Endothelial cell of umbilical vein (primary cell): ENCODE data around the gene ZBTB20. TPM values are rescaled to one million over a fixed set of nuclear protein-coding genes. Genes with fewer than 3 reads are reported as not detected.

Source experiments
- BruUV-seq: library from RNA; stranded (reverse); fragments of 400-500 nt; replicated peaks from 2 replicates; lab custom pipeline; 2021; lab: Mats Ljungman, UMichigan
- CTCF ChIA-PET: fragments of 300-600, 350-600 bp; sonication (Branson Sonifier 250); formaldehyde crosslinking; loops from one replicate; lab custom pipeline; 2021; ENCODE audit warnings: antibody characterized with exemption, inconsistent platforms; lab: Charles Lee
- POLR2A ChIA-PET: fragments of 300-600, 350-600 bp; sonication (Branson Sonifier 250); formaldehyde crosslinking; loops from one replicate; lab custom pipeline; 2021; ENCODE audit warnings: antibody characterized with exemption, inconsistent platforms; lab: Charles Lee
- DNase-seq: peaks from one replicate; pipeline ENCODE4 v3.0.0-alpha.2; 2011; ENCODE audit warnings: low read depth, low spot score
- FAIRE-seq: peaks from 2 replicates; lab custom pipeline; 2011; peaks lifted over from hg19 to GRCh38; lab: Jason Lieb, UNC
- H2AFZ ChIP-seq: 2 replicates; pipeline ENCODE4 v1.6.0; 2012; ENCODE audit warnings: low read depth, low read length, control low read depth, inconsistent platforms
- H3K27ac ChIP-seq: 2 replicates; pipeline ENCODE4 v1.5.1; 2011; ENCODE audit warnings: low read depth, mild to moderate bottlenecking, control low read depth, low read length, moderate library complexity; ENCODE audit not compliant: insufficient read depth
- H3K27me3 ChIP-seq, 2 experiments: 2 replicates each; pipeline versions ENCODE4 v1.6.0 to v1.6.1; 2011; ENCODE audit warnings: low read length in 2 of 2, mixed read lengths in 1 of 2; ENCODE audit not compliant: control insufficient read depth in 2 of 2, insufficient read depth in 2 of 2
- H3K36me3 ChIP-seq, 2 experiments: 2 replicates in 1 of 2; 3 replicates in 1 of 2; pipeline ENCODE4 v1.5.1; 2011; ENCODE audit warnings: low read length in 2 of 2, mild to moderate bottlenecking in 1 of 2, moderate library complexity in 1 of 2; ENCODE audit not compliant: control insufficient read depth in 2 of 2, insufficient read depth in 2 of 2; ENCODE audit errors: extremely low read depth in 1 of 2
- H3K4me1 ChIP-seq: 3 replicates; pipeline ENCODE4 v1.5.1; 2011; ENCODE audit warnings: mild to moderate bottlenecking, low read length; ENCODE audit not compliant: control insufficient read depth, insufficient read depth; ENCODE audit errors: extremely low read depth
- H3K4me2 ChIP-seq: 2 replicates; pipeline ENCODE4 v1.6.1; 2011; ENCODE audit warnings: low read length, control low read depth, mixed read lengths; ENCODE audit not compliant: insufficient read depth
- H3K4me3 ChIP-seq, 3 experiments: fragments of 200-600 bp in 1 of 3; sonication (generic), shearing (Covaris generic) in 1 of 3; replicated peaks in 1 of 3; 2 replicates each; pipeline ENCODE4 v1.5.1; 2011 to 2016; ENCODE audit warnings: control low read depth in 3 of 3, low read length in 3 of 3, mild to moderate bottlenecking in 2 of 3, inconsistent platforms in 1 of 3, low read depth in 1 of 3, moderate library complexity in 1 of 3; ENCODE audit not compliant: insufficient read depth in 1 of 3
- H3K79me2 ChIP-seq: 2 replicates; pipeline ENCODE4 v1.6.0; 2012; ENCODE audit warnings: low read length, inconsistent platforms; ENCODE audit not compliant: control insufficient read depth, insufficient read depth
- H3K9ac ChIP-seq: replicated peaks from 2 replicates; pipeline ENCODE3; 2011; ENCODE audit warnings: low read length, control low read depth; ENCODE audit not compliant: insufficient read depth; ENCODE audit errors: extremely low read depth
- H3K9me1 ChIP-seq: replicated peaks from 3 replicates; pipeline ENCODE4 v1.6.0; 2011; ENCODE audit warnings: mild to moderate bottlenecking, low read length; ENCODE audit not compliant: control insufficient read depth, insufficient read depth; ENCODE audit errors: extremely low read depth
- H3K9me3 ChIP-seq: replicated peaks from 2 replicates; pipeline ENCODE4 v1.5.1; 2012; ENCODE audit warnings: low read length, inconsistent platforms; ENCODE audit not compliant: control insufficient read depth, insufficient read depth
- H4K20me1 ChIP-seq: replicated peaks from 2 replicates; pipeline ENCODE3; 2011; ENCODE audit warnings: mild to moderate bottlenecking, low read length; ENCODE audit not compliant: control insufficient read depth, insufficient read depth; ENCODE audit errors: extremely low read depth
- EZH2 ChIP-seq: IDR thresholded peaks from 2 replicates; pipeline ENCODE4 v1.6.1; 2012; ENCODE audit warnings: borderline replicate concordance, low read depth, mild to moderate bottlenecking, moderate library complexity, low read length, inconsistent platforms; ENCODE audit not compliant: severe bottlenecking
- FOS ChIP-seq: IDR thresholded peaks from 2 replicates; pipeline ENCODE4 v1.6.1; 2011; ENCODE audit warnings: mild to moderate bottlenecking, low read length, moderate library complexity, borderline replicate concordance; ENCODE audit not compliant: insufficient read depth
- GATA2 ChIP-seq: IDR thresholded peaks from 2 replicates; pipeline ENCODE4 v1.7.0; 2011; ENCODE audit warnings: low read depth, mild to moderate bottlenecking, moderate library complexity, mixed read lengths, low read length; ENCODE audit not compliant: insufficient read length, insufficient read depth
- MYC ChIP-seq: IDR thresholded peaks from one replicate; pipeline ENCODE4 v1.6.1; 2011; ENCODE audit warnings: mild to moderate bottlenecking, low read depth, low read length
- POLR2A ChIP-seq: IDR thresholded peaks from 2 replicates; pipeline ENCODE4 v1.6.1; 2012; ENCODE audit warnings: low read depth, mild to moderate bottlenecking, control low read depth, low read length
- POLR2AphosphoS5 ChIP-seq: IDR thresholded peaks from 2 replicates; pipeline ENCODE4 v1.6.1; 2012; ENCODE audit warnings: low read depth, mild to moderate bottlenecking, control low read depth, low read length, moderate library complexity; ENCODE audit not compliant: insufficient read depth
- dilution Hi-C: fragments of 300-500 bp; cut with MboI; formaldehyde crosslinking; loops from one replicate; pipeline ENCODE4 v1.15.0; 2019; ENCODE audit warnings: low sequenced_read_pairs; ENCODE audit not compliant: extremely low pct_ligation_motif_present
- intact Hi-C: fragments of 100-400 bp; cut with micrococcal nuclease; formaldehyde crosslinking; loops from one replicate; pipeline ENCODE4 v1.10.0; 2022
- polyA plus RNA-seq, 4 experiments: library from polyadenylated mRNA; depleted of rRNA in 3 of 4; stranded (reverse) in 3 of 4; unstranded in 1 of 4; fragments of >200 nt; gene quantifications; 2 replicates each; pipeline versions ENCODE4 v1.2.1 to v1.2.3, GENCODE V29; 2011 to 2012; ENCODE audit warnings: missing spikeins in 1 of 4
- total RNA-seq: library from RNA; stranded (reverse); gene quantifications from 2 replicates; pipeline ENCODE4 v1.2.3, GENCODE V29; 2021
- TF ChIP-seq, protein P1 (sequence below): IDR thresholded peaks from 2 replicates; pipeline ENCODE4 v1.6.1; 2011; ENCODE audit not compliant: insufficient read depth, insufficient read length

ZBTB20 gene
- total and polyA plus RNA-seq, 2 donors (not counting 3 experiments of a cell fraction or from before 2014, with no cell fraction given) = 2.1 to 20.5 TPM

DNA sequence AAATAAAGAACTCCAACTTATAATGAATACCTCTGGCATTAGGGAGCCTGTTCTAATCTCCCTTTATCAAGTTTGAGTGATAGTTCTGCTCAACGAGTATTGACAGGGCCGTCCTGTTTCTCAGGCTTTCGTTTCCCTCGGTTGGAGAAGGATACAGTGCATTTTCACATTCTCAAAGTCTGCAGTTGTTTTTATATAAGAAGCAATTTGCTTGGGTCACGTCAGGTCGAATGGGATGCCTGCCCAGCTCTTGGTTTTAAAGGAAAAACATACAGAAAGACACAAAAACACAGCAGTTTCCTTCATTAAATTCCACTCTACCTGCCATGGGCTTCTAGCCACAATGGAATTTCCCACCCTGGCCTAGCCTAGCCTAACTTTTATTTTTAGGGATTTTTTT, 487.0 kb downstream of the ZBTB20 start:
- BruUV-seq = no TSS peak
- ChIA-PET POLR2A (no interaction called here), CTCF (interaction anchor here (0.9 to 1.0 kb wide), 3 partner anchors 10 to 242 kb away, joined by 3 read pairs; no protein-coding TSS in a partner anchor)
- Histone ChIP-seq H3K9ac (no peak overlapping the region), H3K9me1 (no peaks in the 10 kb centered on the region), H3K9me3 (no peaks in the 10 kb centered on the region), H3K4me3 (no peak overlapping the region), H3K79me2 (no peaks in the 10 kb centered on the region), H3K4me2 (peak overlapping the region; percentile 39), H3K27ac (no peak overlapping the region), H2AFZ (no peak overlapping the region), H3K27me3 (no peaks in the 10 kb centered on the region), H3K4me1 (peaks cover 2% of the 10 kb centered on the region), H4K20me1 (no peaks in the 10 kb centered on the region), H3K36me3 (no peaks in the 10 kb centered on the region)
- dilution Hi-C loops (no loop called here), intact Hi-C loops (no loop called here)
- DNase-seq = peak; percentile 93
- no peak for FAIRE-seq
- no peak for TF ChIP-seq FOS
- no peak for TF ChIP-seq EZH2
- TF ChIP-seq, protein P1, sequence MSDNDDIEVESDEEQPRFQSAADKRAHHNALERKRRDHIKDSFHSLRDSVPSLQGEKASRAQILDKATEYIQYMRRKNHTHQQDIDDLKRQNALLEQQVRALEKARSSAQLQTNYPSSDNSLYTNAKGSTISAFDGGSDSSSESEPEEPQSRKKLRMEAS = no peak
- TF ChIP-seq POLR2A = no peak
- TF ChIP-seq GATA2 = no peak
- TF ChIP-seq POLR2AphosphoS5 = no peak
- no peak for TF ChIP-seq MYC
